Raji (cell line): ENCODE measurements around the gene NFATC3.

Source experiments
- POLR2A ChIP-seq: IDR thresholded peaks from 2 replicates; pipeline ENCODE4 v1.6.1; 2011; ENCODE audit warnings: low read depth, low read length, control low read depth; ENCODE audit not compliant: insufficient read depth

The NFATC3 gene

DNA sequence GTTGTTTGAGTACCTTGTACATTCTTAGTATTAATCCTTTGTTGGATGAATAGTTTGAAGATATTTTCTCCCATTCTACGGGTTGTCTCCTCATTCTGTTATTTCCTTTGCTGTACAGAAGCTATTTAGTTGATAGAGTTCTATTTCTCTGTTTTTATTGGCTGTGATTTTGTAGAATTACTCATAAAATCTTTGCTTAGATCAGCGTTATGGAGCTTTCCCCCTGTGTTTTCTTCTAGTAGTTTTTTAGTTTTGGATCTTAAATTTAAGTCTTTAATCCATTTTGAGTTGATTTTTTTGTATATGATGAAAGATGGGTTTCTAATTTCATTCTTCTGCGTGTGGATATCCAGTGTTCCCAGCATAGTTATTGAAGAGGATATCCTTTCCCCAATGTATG lies 45.4 kb downstream of the NFATC3 start:
- TF ChIP-seq POLR2A = no peak

DNA sequence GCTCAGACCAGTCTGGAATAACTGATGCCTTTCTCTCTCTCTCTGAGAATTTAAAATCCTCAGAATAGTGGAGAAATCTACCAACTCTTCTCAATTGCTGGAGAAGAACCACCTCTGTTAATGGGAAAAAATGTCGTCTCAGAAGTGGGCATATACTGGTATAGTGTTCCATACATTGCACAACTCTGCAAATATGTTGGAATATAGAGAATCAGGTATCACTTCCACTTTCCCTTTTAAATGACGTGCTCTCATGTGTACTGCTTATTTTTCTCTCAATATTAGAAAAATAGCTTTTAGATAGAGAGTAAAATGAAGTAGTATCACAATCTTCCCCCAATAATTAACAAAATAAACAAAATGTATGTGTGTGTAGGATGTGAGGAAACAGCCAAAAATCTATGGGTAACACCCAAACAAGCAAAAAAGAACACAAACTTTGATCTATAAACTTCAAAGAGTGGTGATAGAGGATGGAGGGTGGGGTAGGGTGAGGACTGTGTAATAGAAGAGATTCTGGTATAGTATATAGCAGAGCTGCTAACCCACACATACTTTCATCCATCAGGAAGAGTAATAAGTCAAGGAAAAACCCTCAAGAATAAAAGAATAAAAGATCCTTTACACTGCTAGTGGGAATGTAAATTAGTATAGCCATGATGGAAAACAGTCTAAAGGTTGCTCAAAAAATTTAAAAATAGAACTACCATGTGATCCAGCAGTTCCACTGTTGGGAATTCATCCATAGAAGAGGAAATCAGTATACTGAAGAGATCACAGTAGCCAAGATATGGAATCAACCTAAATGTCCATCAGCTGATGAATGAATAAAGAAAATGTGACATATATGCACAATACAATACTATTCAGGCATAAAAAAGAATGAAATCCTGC lies 46.9 kb downstream of the NFATC3 start:
- TF ChIP-seq POLR2A = no peak

DNA sequence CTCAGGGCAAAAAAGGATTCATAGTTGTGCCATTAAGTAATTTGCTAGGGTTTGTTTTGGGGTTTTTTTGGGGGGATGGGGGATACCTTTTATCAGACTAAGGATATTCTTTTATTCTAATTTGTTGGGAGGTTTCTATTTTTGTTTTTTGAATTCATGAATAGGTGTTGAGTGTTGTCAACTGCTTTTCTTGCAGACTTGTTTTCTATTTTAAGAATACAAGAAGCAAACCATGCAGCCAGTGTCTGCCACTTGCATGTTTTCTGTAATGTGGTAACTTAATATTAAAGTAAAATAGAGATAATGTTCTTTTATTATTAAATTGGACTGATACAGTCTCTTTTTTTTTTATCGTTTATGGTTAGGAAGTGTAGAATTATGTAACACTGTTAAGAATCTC lies 49.5 kb downstream of the NFATC3 start:
- no peak for TF ChIP-seq POLR2A

DNA sequence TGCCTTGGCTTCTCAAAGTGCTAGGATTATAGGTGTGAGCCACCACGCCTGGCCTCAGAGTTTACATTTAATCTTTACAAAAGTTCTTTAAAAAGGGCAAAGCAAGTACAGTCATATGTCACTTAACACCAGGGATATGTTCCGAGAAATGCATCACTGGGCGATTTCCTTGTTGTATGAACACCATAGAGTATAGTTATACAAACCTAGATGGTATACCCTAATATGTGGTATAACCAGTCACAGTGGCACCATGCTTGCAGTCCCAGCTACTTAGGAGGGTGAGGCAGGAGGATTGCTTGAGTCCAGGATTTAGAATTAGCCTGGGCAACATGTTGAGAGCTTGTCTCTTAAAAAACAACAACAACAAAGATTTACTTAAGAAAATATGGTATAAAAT lies 51.3 kb downstream of the NFATC3 start:
- no peak for TF ChIP-seq POLR2A

DNA sequence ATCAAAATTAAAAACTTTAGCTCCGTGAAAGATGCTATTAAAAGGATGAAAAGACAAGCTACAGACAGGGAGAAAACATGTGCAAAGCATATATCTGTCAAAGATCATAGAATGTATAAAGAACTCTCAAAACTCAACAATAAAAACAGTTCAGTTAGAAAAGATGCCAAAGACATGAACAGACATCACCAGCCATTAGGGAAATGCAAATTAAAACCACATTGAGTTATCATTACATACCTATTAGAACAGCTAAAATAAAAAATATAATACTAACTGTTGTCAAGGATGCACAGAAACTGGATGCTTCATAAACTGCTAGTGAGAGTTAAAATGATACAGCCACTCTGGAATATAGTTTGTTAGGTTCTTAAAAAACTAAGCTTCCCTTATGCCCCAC lies 58.8 kb downstream of the NFATC3 start:
- no peak for TF ChIP-seq POLR2A

DNA sequence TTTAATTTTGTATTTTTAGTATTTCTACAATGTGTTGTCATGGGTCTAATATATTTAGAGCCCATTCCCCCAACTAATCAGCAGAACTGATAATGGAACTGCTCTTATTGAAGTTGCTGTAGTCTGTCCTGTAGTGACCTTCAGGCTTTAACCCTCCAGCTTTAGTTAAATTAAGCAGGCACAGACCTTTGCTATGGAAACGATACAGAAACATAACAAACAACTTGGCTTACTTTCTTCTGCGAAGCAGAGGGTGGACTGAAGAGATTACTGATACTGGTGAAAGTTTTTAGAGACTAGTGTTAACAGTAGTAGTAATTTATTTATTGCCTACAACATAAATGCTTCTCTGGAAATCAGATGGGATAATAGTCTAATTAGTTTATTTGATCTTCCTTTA lies 61.4 kb downstream of the NFATC3 start:
- TF ChIP-seq POLR2A = no peak

DNA sequence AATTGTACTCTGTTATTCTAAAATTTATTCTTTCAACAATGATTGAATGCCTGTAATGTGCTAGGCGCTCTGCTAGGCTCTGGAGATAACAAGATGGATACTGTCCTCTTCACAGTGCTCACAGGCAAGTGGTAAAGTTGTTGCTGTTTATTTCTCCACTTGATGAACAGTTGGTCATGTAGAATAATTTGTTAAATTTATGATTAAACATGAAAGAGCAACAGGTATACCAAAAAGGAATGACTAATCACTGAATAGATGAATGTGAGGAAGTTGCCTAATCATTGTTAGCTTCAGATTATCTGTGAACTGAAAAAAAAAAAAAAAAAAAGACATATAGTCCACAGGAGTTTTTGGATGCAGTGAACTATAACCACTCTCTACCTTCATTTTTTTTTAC lies 62.3 kb downstream of the NFATC3 start:
- no peak for TF ChIP-seq POLR2A

DNA sequence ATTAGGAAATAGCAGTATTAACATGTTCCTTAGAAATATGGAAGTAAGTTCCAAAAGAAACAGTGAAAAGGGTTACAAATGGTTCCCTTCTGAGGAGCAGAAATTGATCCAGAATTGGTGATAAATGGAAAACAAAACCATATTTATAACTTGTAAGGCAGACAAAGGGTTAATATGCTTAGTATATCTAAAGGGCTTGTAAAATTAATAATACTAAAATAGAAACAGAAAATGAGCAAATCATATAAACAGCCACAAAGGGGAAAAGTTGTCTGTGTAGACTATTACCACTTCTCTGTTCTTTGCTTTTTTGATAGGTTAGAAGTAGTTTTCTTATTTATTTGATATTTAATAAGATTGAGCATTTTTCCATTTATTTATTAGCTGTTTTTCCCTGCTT lies 64.4 kb downstream of the NFATC3 start:
- no peak for TF ChIP-seq POLR2A

DNA sequence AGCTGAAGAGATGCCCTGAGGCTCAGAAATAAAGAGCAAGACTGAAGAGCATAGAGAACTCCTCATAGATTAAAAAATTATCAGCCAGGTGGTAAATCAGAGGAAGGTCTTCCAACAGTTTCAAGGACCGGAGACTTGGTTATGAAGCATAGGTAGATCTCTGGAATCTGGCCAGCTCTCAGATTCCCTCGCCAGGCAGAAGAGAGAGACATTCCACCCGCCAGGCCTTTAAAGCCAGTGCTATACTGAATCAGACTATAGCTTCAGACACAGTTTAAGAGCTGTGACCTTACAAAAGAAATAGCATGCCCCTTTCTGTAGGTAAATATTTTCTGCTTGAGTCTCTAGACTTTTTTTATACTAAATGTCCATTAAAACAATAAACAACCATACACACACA lies 70.3 kb downstream of the NFATC3 start:
- no peak for TF ChIP-seq POLR2A

DNA sequence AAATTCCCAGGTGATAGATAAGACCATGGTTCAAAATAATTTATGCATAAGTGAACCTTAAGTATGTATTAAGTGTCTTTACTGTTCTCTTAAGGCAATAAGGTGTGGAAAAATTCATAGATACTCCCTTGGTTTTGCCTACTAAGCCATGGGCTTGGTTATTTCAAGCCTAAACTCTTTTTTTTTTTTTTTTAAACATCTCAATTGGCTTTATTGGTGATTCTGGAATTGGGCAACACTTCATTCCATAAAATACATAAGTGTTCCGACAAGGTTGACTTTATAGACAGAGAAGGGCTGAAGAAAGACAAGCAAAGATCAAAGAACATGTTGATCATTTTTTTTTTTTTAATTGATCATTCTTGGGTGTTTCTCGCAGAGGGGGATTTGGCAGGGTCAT lies 77.2 kb downstream of the NFATC3 start:
- no peak for TF ChIP-seq POLR2A

DNA sequence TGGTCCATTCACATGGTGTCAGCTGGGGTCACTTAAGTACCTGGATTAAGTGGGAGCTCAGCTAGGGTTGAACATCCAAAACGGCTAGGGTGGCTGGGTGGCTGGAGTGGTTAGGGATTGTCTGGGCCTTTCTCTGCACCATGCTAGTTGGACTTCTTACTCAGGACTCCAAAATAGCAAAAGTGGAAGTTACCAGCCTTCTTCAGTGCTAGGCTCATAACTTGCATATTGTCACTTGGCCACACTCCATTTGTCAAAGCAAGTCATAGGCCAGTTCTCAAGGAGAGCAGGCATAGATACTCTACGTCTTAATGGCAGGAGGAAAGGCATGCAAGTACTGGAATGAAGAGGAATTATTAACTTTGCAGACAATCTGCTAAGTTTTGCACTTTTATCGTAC lies 81.1 kb downstream of the NFATC3 start:
- no peak for TF ChIP-seq POLR2A

DNA sequence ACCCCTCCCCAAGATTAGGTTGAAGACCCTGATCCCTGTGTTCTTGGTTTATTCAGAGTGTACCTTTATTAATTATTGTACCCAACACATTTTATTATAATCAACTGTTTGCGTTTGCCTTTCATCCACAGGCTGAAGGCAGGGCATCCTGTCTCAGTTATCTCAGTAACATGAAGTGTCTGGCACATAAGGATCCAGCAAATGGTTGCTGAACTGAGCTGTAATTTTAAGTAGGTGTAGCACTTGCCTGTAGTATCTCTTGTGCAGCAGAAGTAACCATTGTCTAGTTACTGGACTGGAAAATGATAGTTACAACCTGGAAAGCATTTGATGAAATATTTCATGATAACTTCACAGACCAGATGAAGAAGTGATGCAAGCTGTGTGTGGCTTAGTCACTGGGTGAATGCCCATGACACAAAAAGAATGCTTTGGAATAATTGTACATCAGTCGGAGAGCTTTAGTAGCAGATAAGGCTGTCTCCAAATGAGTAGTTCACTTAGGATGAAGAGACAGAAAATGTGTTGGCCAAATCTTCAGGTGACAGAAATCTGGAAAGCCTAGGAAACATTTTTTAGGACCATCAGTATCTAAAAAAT lies 94.1 kb downstream of the NFATC3 start:
- no peak for TF ChIP-seq POLR2A

DNA sequence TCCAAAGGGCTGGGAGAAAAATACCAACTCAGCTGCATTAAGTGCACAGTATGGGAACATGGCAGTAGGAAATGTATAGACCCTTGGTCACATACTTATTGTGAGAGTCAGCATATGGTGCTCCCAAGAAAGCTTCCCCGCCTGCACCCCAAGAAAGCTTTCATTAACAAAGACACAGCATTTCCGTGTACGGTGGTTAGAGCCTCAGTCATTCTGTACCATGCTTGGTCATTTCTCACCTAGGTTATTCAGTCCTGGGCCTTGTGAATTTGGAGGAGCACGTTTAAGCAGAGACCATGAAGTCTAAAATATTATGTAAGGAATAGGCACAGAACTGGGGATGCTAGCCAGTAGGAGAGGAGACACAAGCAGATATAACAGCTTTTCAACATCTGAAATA lies 94.7 kb downstream of the NFATC3 start:
- no peak for TF ChIP-seq POLR2A

DNA sequence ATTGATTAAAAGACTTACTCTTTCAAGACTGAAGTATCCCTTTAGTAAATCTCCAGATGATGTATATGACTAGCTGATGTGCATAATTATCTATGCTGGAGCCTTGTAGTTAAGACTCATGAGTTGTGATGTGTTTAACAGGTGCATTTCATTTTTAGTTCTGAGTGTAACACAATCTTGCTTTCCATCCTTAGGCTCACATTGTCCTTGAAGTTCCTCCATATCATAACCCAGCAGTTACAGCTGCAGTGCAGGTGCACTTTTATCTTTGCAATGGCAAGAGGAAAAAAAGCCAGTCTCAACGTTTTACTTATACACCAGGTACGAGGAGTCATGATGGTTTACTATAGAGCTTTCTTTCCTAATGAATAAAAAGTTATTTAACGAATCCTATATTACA lies 97.9 kb downstream of the NFATC3 start:
- no peak for TF ChIP-seq POLR2A

DNA sequence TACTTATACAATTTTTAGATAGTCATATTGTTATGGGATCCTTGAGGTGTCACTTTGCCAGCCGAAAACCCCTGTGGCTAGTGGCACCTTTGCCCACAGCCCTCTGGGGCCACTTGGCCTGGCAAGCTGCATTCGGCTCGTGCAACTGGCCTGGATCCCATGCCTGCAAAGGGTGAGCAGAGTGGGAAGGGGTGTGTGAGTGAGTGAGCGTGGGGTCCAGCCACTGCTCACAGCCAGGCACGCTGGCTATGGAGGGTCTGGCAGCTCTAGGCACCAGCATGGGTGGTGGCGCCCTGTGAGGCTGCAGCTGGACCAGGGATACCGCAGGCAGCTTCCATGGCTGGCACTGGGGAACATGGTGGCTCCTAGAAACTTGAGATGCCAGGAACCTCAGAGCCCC lies 101.7 kb downstream of the NFATC3 start:
- no peak for TF ChIP-seq POLR2A

DNA sequence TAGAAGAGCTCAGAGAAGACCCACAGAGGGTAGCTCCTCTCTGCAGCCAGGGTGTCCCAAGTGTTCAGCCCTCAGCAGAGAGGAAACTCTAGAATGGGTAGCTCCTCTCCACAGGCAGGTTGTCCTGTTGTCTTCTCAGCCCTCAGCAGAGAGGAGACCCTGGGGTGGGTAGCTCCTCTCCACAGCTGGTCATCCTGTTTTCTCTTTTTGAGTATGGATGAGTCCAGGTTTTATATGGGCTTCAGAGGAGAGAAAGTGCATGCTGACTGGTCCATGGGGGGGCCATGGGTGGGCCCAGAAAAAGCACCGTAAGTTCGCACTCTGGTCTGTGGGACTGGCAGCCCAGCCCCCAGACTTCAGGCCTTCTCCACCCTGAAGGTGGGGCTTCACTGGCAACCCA lies 102.3 kb downstream of the NFATC3 start:
- TF ChIP-seq POLR2A = no peak

DNA sequence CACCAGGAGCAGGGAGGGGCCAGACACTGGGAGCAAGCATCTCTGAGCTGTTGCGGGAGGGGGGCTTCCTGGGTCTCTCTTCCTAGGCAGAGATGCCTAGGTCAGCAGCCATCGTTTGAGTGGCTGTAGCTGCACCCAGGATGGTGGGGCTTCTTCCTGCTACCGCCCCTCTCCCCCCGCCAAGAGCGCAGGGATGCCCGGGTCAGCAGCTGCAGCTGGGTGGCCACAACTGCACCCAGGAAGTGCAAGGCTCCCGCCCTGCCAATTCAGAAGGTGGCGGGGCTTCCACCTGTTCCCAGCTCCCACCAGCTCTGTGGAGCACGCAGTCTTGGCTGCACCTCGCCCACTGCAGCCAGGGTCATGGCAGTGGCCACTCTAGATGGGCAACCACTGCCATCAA lies 103.0 kb downstream of the NFATC3 start:
- no peak for TF ChIP-seq POLR2A
